AG08396 (cell line): ENCODE results near the gene FOXP1.
"Not testable (repeated sequence)": the region's sequence is repeated elsewhere in the genome, so short reads cannot be mapped to it uniquely, and the experiment has no call there.

Source experiments
- DNase-seq: peaks from one replicate; pipeline ENCODE4 v3.0.0; 2012; ENCODE audit warnings: low spot score, mixed read lengths

FOXP1 gene

GRCh38 chr3:71450162-71450561 is 133.4 kb downstream of the FOXP1 start:
- DNase-seq, result no peak

- DNase-seq, result no peak
Measured at GRCh38 chr3:71447803-71448202, 135.7 kb downstream of the FOXP1 start.

GRCh38 chr3:71447197-71447596 is 136.3 kb downstream of the FOXP1 start:
- no peak for DNase-seq

GRCh38 chr3:71446734-71447133 is 136.8 kb downstream of the FOXP1 start:
- DNase-seq, result no peak

- DNase-seq, result no peak
Measured at GRCh38 chr3:71446260-71446659, 137.3 kb downstream of the FOXP1 start.

- DNase-seq, result no peak
Measured at GRCh38 chr3:71444861-71445259, 138.7 kb downstream of the FOXP1 start.

GRCh38 chr3:71444028-71444860 is 139.3 kb downstream of the FOXP1 start:
- peak; percentile 71 for DNase-seq

- DNase-seq, result no peak
Measured at GRCh38 chr3:71443332-71443731, 140.2 kb downstream of the FOXP1 start.

GRCh38 chr3:71442652-71443042 is 140.9 kb downstream of the FOXP1 start:
- no peak for DNase-seq

GRCh38 chr3:71441925-71442651 is 141.4 kb downstream of the FOXP1 start:
- no peak for DNase-seq

GRCh38 chr3:71441217-71441924 is 142.2 kb downstream of the FOXP1 start:
- no peak for DNase-seq

GRCh38 chr3:71438904-71439303 is 144.6 kb downstream of the FOXP1 start:
- DNase-seq, result no peak

- no peak for DNase-seq
Measured at GRCh38 chr3:71438071-71438685, 145.3 kb downstream of the FOXP1 start.

- DNase-seq, result no peak
Measured at GRCh38 chr3:71436337-71436736, 147.2 kb downstream of the FOXP1 start.

GRCh38 chr3:71435836-71436235 is 147.7 kb downstream of the FOXP1 start:
- not testable (repeated sequence) for DNase-seq

GRCh38 chr3:71433631-71434030 is 149.9 kb downstream of the FOXP1 start:
- no peak for DNase-seq

- no peak for DNase-seq
Measured at GRCh38 chr3:71432044-71432975, 151.2 kb downstream of the FOXP1 start.

GRCh38 chr3:71430941-71431552 is 152.5 kb downstream of the FOXP1 start:
- no peak for DNase-seq

GRCh38 chr3:71429597-71429988 is 153.9 kb downstream of the FOXP1 start:
- no peak for DNase-seq

- peak; percentile 25 for DNase-seq
Measured at GRCh38 chr3:71428841-71429596, 154.5 kb downstream of the FOXP1 start.
